SHP77 treated with DMSO at 0.1 percent for 48 hours (cell line): Measurements from ENCODE around the gene MRPL28.
"Not testable (repeated sequence)": the region's sequence is repeated elsewhere in the genome, so short reads cannot be mapped to it uniquely, and the experiment has no call there.

Source experiments
- DNase-seq: peaks from one replicate; lab custom pipeline; 2025; lab: John Stamatoyannopoulos, UW

The MRPL28 gene

GRCh38 chr16:359871-360697 is 10.3 kb downstream of the MRPL28 start:
- DNase-seq = no peak

- no peak for DNase-seq
Observed at GRCh38 chr16:359067-359763, 11.1 kb downstream of the MRPL28 start.

- no peak for DNase-seq
Observed at GRCh38 chr16:356741-357140, 13.6 kb downstream of the MRPL28 start.

- no peak for DNase-seq
Observed at GRCh38 chr16:354971-355461, 15.3 kb downstream of the MRPL28 start.

GRCh38 chr16:354291-354881 is 16.0 kb downstream of the MRPL28 start:
- no peak for DNase-seq

GRCh38 chr16:353404-354290 is 16.7 kb downstream of the MRPL28 start:
- no peak for DNase-seq

- DNase-seq = peak; percentile 97
Observed at GRCh38 chr16:352547-353403, 17.6 kb downstream of the MRPL28 start, which contains the start of gene AXIN1. Gene AXIN1 (minus strand): TSS chr16:352723. CDS start chr16:347025, 5,698 bp downstream.

- DNase-seq = no peak
Observed at GRCh38 chr16:351804-352520, 18.4 kb downstream of the MRPL28 start.

GRCh38 chr16:350203-350602 is 20.1 kb downstream of the MRPL28 start:
- no peak for DNase-seq

- no peak for DNase-seq
Observed at GRCh38 chr16:349211-349610, 21.1 kb downstream of the MRPL28 start.

GRCh38 chr16:348495-348894 is 21.8 kb downstream of the MRPL28 start:
- DNase-seq = not testable (repeated sequence)

- DNase-seq = no peak
Observed at GRCh38 chr16:347203-347602, 23.1 kb downstream of the MRPL28 start.

GRCh38 chr16:346587-346986 is 23.8 kb downstream of the MRPL28 start:
- no peak for DNase-seq

- DNase-seq = no peak
Observed at GRCh38 chr16:345772-346171, 24.6 kb downstream of the MRPL28 start.

GRCh38 chr16:342455-343213 is 27.7 kb downstream of the MRPL28 start:
- no peak for DNase-seq

- DNase-seq = not testable (repeated sequence)
Observed at GRCh38 chr16:341974-342336, 28.4 kb downstream of the MRPL28 start.

GRCh38 chr16:341095-341973 is 29.0 kb downstream of the MRPL28 start:
- DNase-seq = not testable (repeated sequence)

- no peak for DNase-seq
Observed at GRCh38 chr16:340370-341091, 29.8 kb downstream of the MRPL28 start.
